AG04450 (cell line): ENCODE measurements around the gene GRK2. TPM values are rescaled to one million over a fixed set of nuclear protein-coding genes. Genes with fewer than 3 reads are reported as not detected.
"Not testable (repeated sequence)": the region's sequence is repeated elsewhere in the genome, so short reads cannot be mapped to it uniquely, and the experiment has no call there.

Experiments
- CTCF ChIA-PET: fragments of 300-600, 350-600 bp; formaldehyde crosslinking; extraction: SDS; loops from one replicate; lab custom pipeline; 2022; ENCODE audit warnings: antibody characterized with exemption, inconsistent platforms; lab: Charles Lee
- POLR2A ChIA-PET: fragments of 350-600 bp; formaldehyde crosslinking; extraction: SDS; loops from one replicate; lab custom pipeline; 2021; ENCODE audit warnings: antibody characterized with exemption, inconsistent platforms; lab: Yijun Ruan, JAX
- DNase-seq: peaks from one replicate; pipeline ENCODE4 v3.0.0-alpha.2; 2011; ENCODE audit warnings: low read depth, low spot score
- H3K27ac ChIP-seq: one replicate; pipeline ENCODE4 v1.5.1; 2012; ENCODE audit warnings: low read depth, low read length, control low read depth
- H3K27me3 ChIP-seq: one replicate; pipeline ENCODE4 v1.6.0; 2012; ENCODE audit warnings: low read length; ENCODE audit not compliant: control insufficient read depth, insufficient read depth
- H3K4me3 ChIP-seq: 2 replicates; pipeline ENCODE4 v1.5.1; 2011; ENCODE audit warnings: mild to moderate bottlenecking, low read depth, low read length, control low read depth
- H3K9me3 ChIP-seq: 2 replicates; pipeline ENCODE4 v1.5.1; 2012; ENCODE audit warnings: low read length; ENCODE audit not compliant: control insufficient read depth, insufficient read depth
- polyA plus RNA-seq: library from polyadenylated mRNA; depleted of rRNA; stranded (reverse); fragments of >200 nt; gene quantifications from 2 replicates; pipeline ENCODE4 v1.2.3, GENCODE V29; 2011
- TF ChIP-seq, protein P1 (sequence below): IDR thresholded peaks from 2 replicates; pipeline ENCODE4 v1.5.1; 2011; ENCODE audit warnings: low read depth, low read length, control low read depth, inconsistent platforms

Gene GRK2
- polyA plus RNA-seq, 1 experiment, result 17.3 TPM

DNA sequence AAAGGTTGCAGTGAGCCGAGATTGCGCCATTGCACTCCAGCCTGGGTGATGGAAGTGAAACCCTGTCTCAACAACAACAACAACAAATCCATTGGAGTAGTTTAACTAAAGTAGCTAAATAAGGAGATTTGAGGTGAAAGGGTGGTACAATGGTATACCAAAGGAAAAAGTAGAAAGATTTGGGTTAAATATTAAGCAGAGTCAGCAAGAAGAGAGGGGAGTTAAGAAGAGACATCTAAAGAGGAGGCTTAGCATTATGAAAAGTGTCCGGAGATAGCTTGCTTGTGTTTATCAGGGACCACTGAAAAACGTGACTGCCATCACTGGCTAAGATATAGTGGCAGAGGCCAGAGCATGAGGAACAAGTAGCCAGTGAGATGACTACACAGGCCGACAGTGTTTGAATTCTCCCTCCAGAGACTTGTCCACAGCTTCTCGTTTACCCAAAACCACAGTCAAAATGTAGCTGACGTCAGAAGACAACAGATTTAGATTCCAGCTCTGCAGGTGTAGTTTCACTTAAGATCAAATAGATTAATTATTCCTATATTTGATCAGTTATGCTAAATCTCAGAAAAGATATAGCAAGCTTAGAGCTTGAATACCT, 32.6 kb upstream of the GRK2 start:
- ChIA-PET POLR2A (interaction anchor here (0.7 kb wide), 1 partner anchor 17 kb away, joined by 5 read pairs; no protein-coding TSS in a partner anchor), CTCF (interaction anchor here (0.6 to 1.5 kb wide), 4 partner anchors 33 to 153 kb away, joined by 3 to 5 read pairs (median 4); no protein-coding TSS in a partner anchor)
- DNase-seq, result no peak
- H3K27ac ChIP-seq, result no peak overlapping the region
- H3K9me3 ChIP-seq, result no peaks in the 10 kb centered on the region
- H3K27me3 ChIP-seq, result no peaks in the 10 kb centered on the region
- TF ChIP-seq, protein P1, sequence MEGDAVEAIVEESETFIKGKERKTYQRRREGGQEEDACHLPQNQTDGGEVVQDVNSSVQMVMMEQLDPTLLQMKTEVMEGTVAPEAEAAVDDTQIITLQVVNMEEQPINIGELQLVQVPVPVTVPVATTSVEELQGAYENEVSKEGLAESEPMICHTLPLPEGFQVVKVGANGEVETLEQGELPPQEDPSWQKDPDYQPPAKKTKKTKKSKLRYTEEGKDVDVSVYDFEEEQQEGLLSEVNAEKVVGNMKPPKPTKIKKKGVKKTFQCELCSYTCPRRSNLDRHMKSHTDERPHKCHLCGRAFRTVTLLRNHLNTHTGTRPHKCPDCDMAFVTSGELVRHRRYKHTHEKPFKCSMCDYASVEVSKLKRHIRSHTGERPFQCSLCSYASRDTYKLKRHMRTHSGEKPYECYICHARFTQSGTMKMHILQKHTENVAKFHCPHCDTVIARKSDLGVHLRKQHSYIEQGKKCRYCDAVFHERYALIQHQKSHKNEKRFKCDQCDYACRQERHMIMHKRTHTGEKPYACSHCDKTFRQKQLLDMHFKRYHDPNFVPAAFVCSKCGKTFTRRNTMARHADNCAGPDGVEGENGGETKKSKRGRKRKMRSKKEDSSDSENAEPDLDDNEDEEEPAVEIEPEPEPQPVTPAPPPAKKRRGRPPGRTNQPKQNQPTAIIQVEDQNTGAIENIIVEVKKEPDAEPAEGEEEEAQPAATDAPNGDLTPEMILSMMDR, result no peak
- no peak overlapping the region for H3K4me3 ChIP-seq

DNA sequence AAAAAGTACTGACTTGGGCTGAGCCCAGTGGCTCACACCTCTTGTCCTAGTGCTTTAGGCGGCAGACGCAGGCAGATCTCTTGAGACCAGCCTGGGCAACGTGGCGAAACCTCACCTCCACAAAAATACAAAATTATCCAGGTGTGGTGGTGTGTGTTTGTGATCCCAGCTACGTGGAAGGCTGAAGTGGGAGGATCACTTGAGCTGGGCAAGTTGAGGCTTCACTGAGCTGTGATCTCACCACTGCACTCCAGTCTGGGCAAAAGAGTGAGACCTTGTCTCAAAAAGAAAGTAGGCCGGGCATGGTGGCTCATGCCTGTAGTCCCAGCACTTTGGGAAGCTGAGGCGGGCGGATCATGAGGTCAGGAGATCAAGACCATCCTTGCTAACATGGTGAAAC, 31.7 kb upstream of the GRK2 start:
- H3K27ac ChIP-seq, H3K4me3 ChIP-seq, H3K9me3 ChIP-seq, DNase-seq, H3K27me3 ChIP-seq: not testable (repeated sequence)
- ChIA-PET POLR2A (interaction anchor here (0.7 kb wide), 1 partner anchor 547 kb away, joined by 4 read pairs; no protein-coding TSS in a partner anchor), CTCF (interaction anchor here (0.8 kb wide), 1 partner anchor 154 kb away, joined by 4 read pairs; no protein-coding TSS in a partner anchor)

DNA sequence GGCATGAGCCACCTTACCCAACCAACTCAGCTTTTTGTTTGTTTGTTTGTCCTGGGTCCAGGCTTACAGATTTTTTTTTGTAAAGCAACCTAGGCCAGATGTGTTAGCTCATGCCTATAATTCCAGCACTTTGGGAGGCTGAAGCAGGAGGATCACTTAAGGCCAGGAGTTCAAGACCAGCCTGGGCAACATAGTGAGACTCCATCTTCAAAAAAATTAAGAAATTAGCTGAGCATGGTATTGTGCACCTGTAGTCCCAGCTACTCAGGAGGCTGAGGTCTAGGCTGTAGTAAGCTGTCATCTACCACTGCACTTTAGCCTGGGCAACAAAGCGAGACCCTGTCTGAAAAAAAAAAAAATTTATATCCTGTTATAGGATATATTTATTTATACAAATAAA, 28.7 kb upstream of the GRK2 start:
- TF ChIP-seq, protein P1, result no peak
- CTCF ChIA-PET, result interaction anchor here (1.1 to 1.5 kb wide), 2 partner anchors 25 to 155 kb away, joined by 3 to 6 read pairs; no protein-coding TSS in a partner anchor

DNA sequence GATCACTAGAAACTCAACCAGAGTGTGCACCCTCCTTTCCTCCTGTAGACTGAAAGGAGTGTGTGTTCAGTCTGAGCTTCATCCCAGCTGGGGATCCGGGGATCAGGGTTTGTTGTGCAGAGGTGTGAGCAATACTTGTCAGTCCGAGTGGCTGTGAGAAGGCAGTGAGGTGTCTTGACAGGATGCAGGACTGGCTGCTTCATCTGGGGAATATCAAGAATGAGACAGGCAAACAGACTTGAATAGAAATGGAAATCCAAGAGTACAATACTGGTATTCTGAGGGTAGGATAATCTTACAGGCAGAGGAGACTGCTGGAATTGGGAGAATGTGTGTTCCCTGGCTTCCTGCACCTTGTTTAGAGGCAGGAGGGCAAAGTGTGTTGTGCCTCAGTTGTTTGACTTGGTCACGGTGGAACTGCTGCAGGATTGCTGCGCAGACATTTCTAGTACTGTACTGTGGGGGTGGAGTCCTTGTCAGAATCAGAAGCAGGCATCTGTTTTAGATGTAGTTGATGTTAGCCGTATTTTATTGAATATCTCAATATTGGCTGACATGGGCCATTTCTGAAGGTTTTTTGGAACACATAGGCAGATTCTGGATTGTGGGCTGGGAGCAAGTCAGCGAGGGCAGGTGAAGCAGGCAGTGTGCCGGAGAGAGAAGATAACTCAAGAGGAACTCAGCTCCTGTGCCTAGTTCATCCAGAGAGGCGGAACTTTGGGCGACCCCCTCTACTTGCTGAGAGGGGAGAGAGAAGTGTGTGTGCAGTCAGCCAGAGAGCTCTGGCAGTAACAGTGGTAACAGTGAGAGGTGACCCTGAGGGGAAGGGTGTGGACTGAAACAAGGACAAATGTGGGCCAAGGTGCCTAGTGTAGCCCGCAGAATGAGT, 27.1 kb upstream of the GRK2 start:
- TF ChIP-seq, protein P1, result no peak
- peak overlapping the region; percentile 52 for H3K4me3 ChIP-seq
- no peak for DNase-seq
- H3K27ac ChIP-seq, result peak overlapping the region; percentile 57
- ChIA-PET CTCF (interaction anchor here (0.8 to 1.4 kb wide), 6 partner anchors 24 to 185 kb away, joined by 3 to 6 read pairs (median 3); no protein-coding TSS in a partner anchor), POLR2A (interaction anchor here (0.7 to 1.8 kb wide), 14 partner anchors 8 to 183 kb away, joined by 3 to 12 read pairs (median 4); partner anchors contain the start of genes ANKRD13D, CLCF1, KDM2A and PPP1CA)
- no peaks in the 10 kb centered on the region for H3K27me3 ChIP-seq
- H3K9me3 ChIP-seq, result no peaks in the 10 kb centered on the region

More for the DNA sequence above, 28.7 kb upstream of the GRK2 start:
- Histone ChIP-seq H3K27ac (no peak overlapping the region), H3K4me3 (no peak overlapping the region), H3K27me3 (no peaks in the 10 kb centered on the region), H3K9me3 (no peaks in the 10 kb centered on the region)
- DNase-seq, result no peak
- POLR2A ChIA-PET, result no interaction called here
